HEK293T (cell line): ENCODE data around the gene DBN1.

ENCODE experiments used
- CTCF ChIA-PET: fragments of 350-600 bp; formaldehyde crosslinking; extraction: SDS; loops from one replicate; lab custom pipeline; 2021; ENCODE audit warnings: antibody characterized with exemption, inconsistent platforms; lab: Yijun Ruan, JAX
- POLR2A ChIA-PET: fragments of 350-600 bp; formaldehyde crosslinking; extraction: SDS; loops from one replicate; lab custom pipeline; 2020; ENCODE audit warnings: antibody characterized with exemption, inconsistent platforms; lab: Yijun Ruan, JAX
- DNase-seq: peaks from one replicate; pipeline ENCODE4 v3.0.0; 2012; ENCODE audit warnings: mixed read lengths; ENCODE audit errors: extremely low spot score
- ARNT ChIP-seq: fragments of 450-650 bp; IDR thresholded peaks from 2 replicates; pipeline ENCODE4 v1.6.1; 2017; ENCODE audit warnings: mild to moderate bottlenecking
- BHLHE40 ChIP-seq: fragments of 450-650 bp; IDR thresholded peaks from 2 replicates; pipeline ENCODE4 v1.6.1; 2016; ENCODE audit warnings: mild to moderate bottlenecking, moderate library complexity, borderline replicate concordance
- CTBP1 ChIP-seq: fragments of 450-650 bp; IDR thresholded peaks from 2 replicates; pipeline ENCODE4 v1.6.1; 2016; ENCODE audit warnings: borderline replicate concordance
- ELF4 ChIP-seq: fragments of 450-650 bp; IDR thresholded peaks from 2 replicates; pipeline ENCODE4 v1.6.1; 2017; ENCODE audit warnings: antibody characterized with exemption
- FOXA1 ChIP-seq: fragments of 450-650 bp; IDR thresholded peaks from 2 replicates; pipeline ENCODE4 v1.6.1; 2016; ENCODE audit warnings: mild to moderate bottlenecking
- FOXK2 ChIP-seq: fragments of 450-650 bp; IDR thresholded peaks from 2 replicates; pipeline ENCODE4 v1.6.1; 2016; ENCODE audit warnings: mild to moderate bottlenecking
- FOXM1 ChIP-seq: fragments of 450-650 bp; IDR thresholded peaks from 2 replicates; pipeline ENCODE4 v1.6.1; 2017; ENCODE audit warnings: mild to moderate bottlenecking, borderline replicate concordance
- HDGF ChIP-seq: fragments of 450-650 bp; IDR thresholded peaks from 2 replicates; pipeline ENCODE4 v1.6.1; 2017; ENCODE audit warnings: antibody characterized with exemption, borderline replicate concordance
- L3MBTL2 ChIP-seq: fragments of 450-650 bp; conservative IDR thresholded peaks from 2 replicates; pipeline ENCODE4 v1.6.1; 2016; ENCODE audit warnings: mild to moderate bottlenecking
- LEF1 ChIP-seq: fragments of 450-650 bp; IDR thresholded peaks from 2 replicates; pipeline ENCODE4 v1.6.1; 2017; ENCODE audit warnings: mild to moderate bottlenecking, borderline replicate concordance
- NFRKB ChIP-seq: fragments of 450-650 bp; IDR thresholded peaks from 2 replicates; pipeline ENCODE4 v1.6.1; 2016; ENCODE audit warnings: mild to moderate bottlenecking, moderate library complexity
- PKNOX1 ChIP-seq: fragments of 450-650 bp; IDR thresholded peaks from 2 replicates; pipeline ENCODE4 v1.6.1; 2016
- SP1 ChIP-seq: fragments of 450-650 bp; IDR thresholded peaks from 2 replicates; pipeline ENCODE4 v1.6.1; 2017
- SUZ12 ChIP-seq: fragments of 450-650 bp; IDR thresholded peaks from 2 replicates; pipeline ENCODE4 v1.6.1; 2016; ENCODE audit warnings: mild to moderate bottlenecking
- TARDBP ChIP-seq: fragments of 450-650 bp; IDR thresholded peaks from 2 replicates; pipeline ENCODE4 v1.6.1; 2016
- ZNF384 ChIP-seq: fragments of 450-650 bp; IDR thresholded peaks from 2 replicates; pipeline ENCODE4 v1.6.1; 2016

Gene DBN1

GRCh38 chr5:177434942-177435738 lies 38.3 kb downstream of the DBN1 start:
- no peak for TF ChIP-seq CTBP1
- no peak for TF ChIP-seq ZNF384
- TF ChIP-seq FOXM1, result no peak
- POLR2A ChIA-PET, result interaction anchor here (4.3 kb wide), 1 partner anchor 8 kb away, joined by 34 read pairs; the partner anchor contains the start of gene GRK6
- CTCF ChIA-PET, result interaction anchor here (0.6 kb wide), 1 partner anchor 10 kb away, joined by 7 read pairs; no protein-coding TSS in a partner anchor
- no peak for DNase-seq

GRCh38 chr5:177434437-177434836 lies 39.0 kb downstream of the DBN1 start:
- ChIA-PET CTCF (interaction anchor here (0.6 kb wide), 1 partner anchor 11 kb away, joined by 7 read pairs; no protein-coding TSS in a partner anchor), POLR2A (no interaction called here)
- no peak for TF ChIP-seq TARDBP
- TF ChIP-seq LEF1, result no peak
- TF ChIP-seq SP1, result no peak
- TF ChIP-seq ZNF384, result no peak
- TF ChIP-seq L3MBTL2, result no peak
- no peak for DNase-seq

GRCh38 chr5:177433658-177434217 lies 39.7 kb downstream of the DBN1 start:
- POLR2A ChIA-PET, result no interaction called here
- TF ChIP-seq ARNT, result no peak
- TF ChIP-seq SP1, result no peak
- TF ChIP-seq TARDBP, result no peak
- TF ChIP-seq ZNF384, result no peak
- TF ChIP-seq SUZ12, result no peak
- TF ChIP-seq ELF4, result no peak
- no peak for TF ChIP-seq CTBP1
- no peak for TF ChIP-seq NFRKB
- no peak for TF ChIP-seq FOXA1
- TF ChIP-seq L3MBTL2, result no peak
- TF ChIP-seq FOXM1, result no peak
- TF ChIP-seq BHLHE40, result no peak
- no peak for TF ChIP-seq HDGF
- no peak for TF ChIP-seq FOXK2
- DNase-seq, result no peak
- CTCF ChIA-PET, result no interaction called here

GRCh38 chr5:177432839-177433657 lies 40.4 kb downstream of the DBN1 start:
- TF ChIP-seq ELF4 (no peak), FOXA1 (no peak), HDGF (no peak), BHLHE40 (no peak), L3MBTL2 (no peak), FOXK2 (no peak), FOXM1 (no peak), LEF1 (no peak), CTBP1 (no peak), SUZ12 (no peak), ZNF384 (no peak), ARNT (no peak), TARDBP (no peak), SP1 (no peak), PKNOX1 (no peak)
- ChIA-PET CTCF (no interaction called here), POLR2A (no interaction called here)
- no peak for DNase-seq

GRCh38 chr5:177432143-177432838 lies 41.1 kb downstream of the DBN1 start:
- CTCF ChIA-PET, result no interaction called here
- POLR2A ChIA-PET, result no interaction called here
- no peak for TF ChIP-seq LEF1
- DNase-seq, result no peak

GRCh38 chr5:177431317-177432142 lies 41.9 kb downstream of the DBN1 start:
- POLR2A ChIA-PET, result no interaction called here
- no peak for DNase-seq
- CTCF ChIA-PET, result no interaction called here
- TF ChIP-seq FOXM1 (no peak), BHLHE40 (no peak), FOXA1 (no peak), ZNF384 (no peak), NFRKB (no peak), L3MBTL2 (no peak), HDGF (no peak), TARDBP (no peak), FOXK2 (no peak), LEF1 (no peak), PKNOX1 (no peak), CTBP1 (no peak), SP1 (no peak)
